ENCODE data around the gene SNTA1.
"Not testable (repeated sequence)": the region's sequence is repeated elsewhere in the genome, so short reads cannot be mapped to it uniquely, and the experiment has no call there.

The SNTA1 gene

DNA sequence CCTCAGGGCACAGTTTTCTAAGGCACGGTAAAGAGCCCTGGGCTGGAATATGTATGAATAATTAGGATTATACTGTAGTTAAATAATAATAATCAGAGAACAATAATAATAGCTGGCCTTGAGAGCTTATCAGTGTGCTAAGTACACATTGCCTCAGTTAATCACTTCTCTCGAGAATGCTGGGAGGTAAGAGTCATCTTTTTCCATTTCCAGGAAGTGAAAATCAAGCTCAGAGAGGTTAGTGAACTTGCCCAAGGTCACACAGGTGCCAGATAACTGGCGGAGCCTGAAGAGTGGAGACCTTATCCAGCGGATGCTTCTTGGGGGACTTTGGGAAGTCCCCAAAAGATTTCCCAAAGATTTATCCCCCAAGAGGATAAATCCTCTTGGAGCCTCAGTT is 26.9 kb upstream of the SNTA1 start:
- FAIRE-seq (no peak), DNase-seq (ENCODE audit: extremely low spot score, insufficient read length, low read depth) (no peak)

DNA sequence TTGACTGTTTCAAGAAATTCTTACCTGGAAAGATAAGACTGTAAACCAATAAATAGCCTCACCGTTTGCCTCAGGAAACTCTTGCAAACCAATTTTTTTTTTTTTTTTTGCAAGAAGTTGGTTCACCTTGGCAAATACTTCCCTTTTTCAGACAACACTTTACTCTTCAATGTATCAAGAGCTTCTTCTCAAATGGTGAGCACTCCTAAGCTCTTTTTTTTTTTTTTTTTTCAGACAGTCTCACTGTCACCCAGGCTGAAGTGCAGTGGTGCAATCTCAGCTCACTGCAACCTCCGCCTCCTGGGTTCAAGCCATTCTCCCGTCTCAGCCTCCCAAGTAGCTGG is 22.7 kb upstream of the SNTA1 start:
- DNase-seq (ENCODE audit: extremely low spot score, insufficient read length, low read depth) (no peak), FAIRE-seq (no peak)

- FAIRE-seq: no peak
- no peak for DNase-seq (ENCODE audit: extremely low spot score, insufficient read length, low read depth)
Measured at GRCh38 chr20:33465481-33466302, 22.1 kb upstream of the SNTA1 start.

DNA sequence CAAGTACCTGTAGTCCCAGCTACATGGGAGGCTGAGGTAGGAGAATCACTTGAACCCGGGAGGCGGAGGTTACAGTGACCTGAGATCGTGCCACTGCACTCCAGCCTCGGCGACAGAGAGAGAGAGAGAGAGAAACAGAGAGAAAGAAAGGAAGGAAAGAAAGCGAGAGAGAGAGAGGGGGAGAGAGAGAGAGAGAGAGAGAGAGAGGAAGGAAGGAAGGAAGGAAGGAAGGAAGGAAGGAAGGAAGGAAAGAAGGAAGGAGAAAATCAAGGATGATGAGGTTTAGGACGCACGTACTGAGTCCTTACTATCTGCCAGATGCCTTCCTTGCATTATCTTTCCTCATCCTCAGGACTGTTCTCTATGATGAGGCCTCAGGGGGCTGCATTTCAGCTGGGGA is 21.2 kb upstream of the SNTA1 start:
- DNase-seq (ENCODE audit: extremely low spot score, insufficient read length, low read depth): not testable (repeated sequence)

DNA sequence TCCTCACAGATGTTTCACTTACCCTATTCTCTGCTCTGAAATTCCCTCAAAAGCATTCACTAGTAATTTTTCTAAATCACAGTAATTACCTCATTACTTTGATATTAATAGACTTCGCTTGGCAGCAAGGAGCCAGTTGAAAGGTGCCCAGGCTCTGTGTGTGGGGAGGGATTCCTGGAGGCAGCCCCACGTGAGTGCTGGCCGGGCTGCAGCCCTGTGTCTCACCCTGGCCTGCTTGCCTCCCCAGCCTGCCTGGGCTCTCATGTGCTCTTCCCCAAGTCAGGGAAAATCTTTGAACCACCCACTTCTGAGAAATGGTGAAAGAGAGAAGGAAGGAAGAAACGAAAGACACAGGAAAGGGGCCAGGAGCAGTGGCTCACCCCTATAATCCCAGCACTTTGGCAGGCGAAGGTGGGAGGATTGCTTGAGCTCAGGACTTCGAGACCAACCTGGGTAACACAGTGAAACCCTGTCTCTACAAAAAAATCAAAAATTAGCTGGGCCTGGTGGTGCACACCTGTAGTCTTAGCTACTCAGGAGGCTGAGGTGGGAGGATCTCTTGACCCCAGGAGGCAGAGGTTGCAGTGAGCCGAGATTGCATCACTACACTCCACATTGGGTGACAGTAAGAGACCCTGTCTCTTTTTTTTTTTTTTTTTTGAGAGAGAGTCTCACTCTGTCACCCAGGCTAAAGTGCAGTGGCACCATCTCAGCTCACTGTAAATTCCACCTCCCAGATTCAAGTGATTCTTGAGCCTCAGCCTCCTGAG is 20.0 kb upstream of the SNTA1 start:
- FAIRE-seq (no peak), DNase-seq (ENCODE audit: extremely low spot score, insufficient read length, low read depth) (no peak)

More for the DNA sequence above, 21.2 kb upstream of the SNTA1 start:
- FAIRE-seq: not testable (repeated sequence)

- no peak for FAIRE-seq
Measured at GRCh38 chr20:33460711-33461110, 17.1 kb upstream of the SNTA1 start.

DNA sequence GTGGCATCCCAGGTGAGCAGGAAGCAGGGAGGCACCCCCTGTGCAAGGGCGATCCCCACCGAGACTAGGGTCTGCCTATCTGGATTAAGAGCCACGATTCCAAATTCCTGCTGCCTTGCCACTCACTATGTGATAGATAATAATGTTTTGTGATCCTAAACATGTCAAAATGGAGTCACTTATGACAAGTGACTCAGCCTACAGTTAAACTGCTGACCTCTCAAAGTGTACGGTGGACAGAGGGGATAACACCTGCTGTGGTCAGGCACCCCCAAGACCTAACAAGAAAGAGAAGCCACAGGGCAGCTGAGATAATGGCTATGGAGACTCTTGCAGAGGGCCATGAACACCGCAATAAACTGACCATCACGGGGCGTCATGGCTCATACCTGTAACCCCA is 16.0 kb upstream of the SNTA1 start:
- FAIRE-seq: no peak

More at GRCh38 chr20:33460711-33461110, 17.1 kb upstream of the SNTA1 start:
- no peak for DNase-seq (ENCODE audit: extremely low spot score, insufficient read length, low read depth)

DNA sequence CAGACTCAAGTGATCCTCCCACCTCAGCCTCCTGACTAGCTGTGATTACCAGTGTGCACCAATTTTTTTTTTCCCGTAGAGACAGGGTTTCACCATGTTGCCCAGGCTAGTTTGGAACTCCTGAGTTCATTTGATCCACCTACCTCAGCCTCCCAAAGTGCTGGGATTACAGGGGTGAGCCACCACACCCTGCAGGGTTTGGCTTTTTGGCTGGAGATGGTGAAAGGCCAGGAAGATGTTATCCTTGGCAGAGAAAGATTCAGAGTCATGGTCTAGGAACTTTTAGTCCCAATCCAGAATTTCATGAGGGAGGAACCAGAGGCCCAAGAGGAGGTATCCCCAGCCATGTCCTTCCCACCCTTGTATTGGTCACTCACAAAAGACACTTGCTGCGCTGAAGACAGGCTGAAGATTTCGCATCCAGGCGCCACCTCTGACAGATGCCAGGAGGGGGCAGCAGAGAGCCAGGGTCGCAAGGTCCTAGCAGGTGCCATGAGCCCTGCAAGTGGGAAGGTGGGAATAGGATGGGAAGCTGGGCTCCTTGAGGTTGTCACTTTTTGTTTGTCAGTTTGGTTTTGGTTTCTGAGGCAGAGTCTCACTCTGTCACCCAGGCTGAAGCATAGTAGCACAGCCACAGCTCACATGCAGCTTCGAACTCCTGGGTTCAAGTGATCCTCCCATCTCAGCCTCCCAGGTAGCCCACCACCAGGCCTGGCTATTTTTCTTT is 13.5 kb upstream of the SNTA1 start:
- DNase-seq (ENCODE audit: extremely low spot score, insufficient read length, low read depth): peak; percentile 69
- FAIRE-seq: peak; percentile 86

More for the DNA sequence above, 16.0 kb upstream of the SNTA1 start:
- no peak for DNase-seq (ENCODE audit: extremely low spot score, insufficient read length, low read depth)

GRCh38 chr20:33450867-33451266 is 7.3 kb upstream of the SNTA1 start:
- DNase-seq (ENCODE audit: extremely low spot score, insufficient read length, low read depth) (no peak), FAIRE-seq (no peak)

DNA sequence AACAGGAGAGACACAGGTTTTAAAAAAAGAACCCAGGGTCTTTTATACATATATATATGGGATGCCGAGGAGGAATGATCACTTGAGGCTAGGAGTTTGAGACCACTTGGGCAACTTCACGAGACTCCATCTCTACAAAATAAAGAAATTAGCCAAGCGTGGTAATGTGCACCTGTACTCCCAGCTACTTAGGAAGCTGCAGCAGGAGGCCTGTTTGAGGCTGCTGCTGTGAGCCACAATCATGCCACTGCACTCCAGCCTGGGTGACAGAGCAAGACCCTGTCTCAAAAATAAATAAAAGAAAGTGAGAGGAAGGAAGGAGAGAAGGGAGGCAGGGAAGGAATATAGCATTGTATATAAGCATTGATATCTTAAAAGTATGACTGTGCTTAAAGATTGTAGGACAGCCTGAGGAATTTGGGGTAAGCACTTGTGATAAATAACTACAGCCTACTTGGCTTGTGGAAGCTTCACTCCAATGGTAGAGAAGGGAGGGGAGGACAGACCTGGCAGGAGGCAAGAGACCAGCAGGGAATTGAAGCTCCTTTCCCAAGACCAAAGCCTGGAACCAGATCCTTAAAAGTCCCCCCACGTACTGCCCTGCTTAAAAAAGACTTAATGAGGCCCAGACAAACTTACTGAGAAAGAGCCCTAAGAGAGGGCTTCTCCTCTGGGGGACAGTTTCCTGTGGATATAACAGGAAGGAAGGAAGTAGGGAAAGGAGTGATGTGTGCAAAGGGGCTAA is 2.5 kb upstream of the SNTA1 start:
- FAIRE-seq (no peak), DNase-seq (ENCODE audit: extremely low spot score, insufficient read length, low read depth) (no peak)

- no peak for DNase-seq (ENCODE audit: extremely low spot score, insufficient read length, low read depth)
- FAIRE-seq: no peak
Measured at GRCh38 chr20:33444797-33445560, 1.4 kb upstream of the SNTA1 start.

DNA sequence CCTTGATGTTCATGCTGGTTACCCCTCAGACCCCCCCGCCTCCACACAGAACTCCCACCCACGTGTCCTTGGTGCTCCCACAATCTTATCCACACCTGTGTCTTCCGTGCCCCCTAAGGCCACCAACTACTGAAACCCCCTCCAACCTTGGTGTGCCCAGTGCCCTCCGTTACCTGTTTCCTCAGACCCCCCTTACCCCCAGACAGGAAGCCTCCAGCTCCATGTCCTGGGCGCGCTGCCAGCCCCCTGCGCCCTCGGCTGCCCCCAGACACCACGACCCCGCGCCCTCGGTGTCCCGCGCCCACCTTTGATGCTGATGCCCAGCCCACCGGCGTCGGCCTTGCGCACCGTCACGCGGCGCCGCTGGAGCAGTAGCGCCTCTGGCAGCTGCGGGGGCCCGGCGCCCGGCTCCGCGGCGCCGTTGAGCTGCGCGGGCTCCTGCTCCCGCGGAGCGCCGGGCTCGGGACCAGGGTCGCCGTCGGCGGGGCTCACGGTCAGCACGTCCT is 504 bp downstream of the SNTA1 start:
- DNase-seq (ENCODE audit: extremely low spot score, insufficient read length, low read depth) (no peak), FAIRE-seq (no peak)

DNA sequence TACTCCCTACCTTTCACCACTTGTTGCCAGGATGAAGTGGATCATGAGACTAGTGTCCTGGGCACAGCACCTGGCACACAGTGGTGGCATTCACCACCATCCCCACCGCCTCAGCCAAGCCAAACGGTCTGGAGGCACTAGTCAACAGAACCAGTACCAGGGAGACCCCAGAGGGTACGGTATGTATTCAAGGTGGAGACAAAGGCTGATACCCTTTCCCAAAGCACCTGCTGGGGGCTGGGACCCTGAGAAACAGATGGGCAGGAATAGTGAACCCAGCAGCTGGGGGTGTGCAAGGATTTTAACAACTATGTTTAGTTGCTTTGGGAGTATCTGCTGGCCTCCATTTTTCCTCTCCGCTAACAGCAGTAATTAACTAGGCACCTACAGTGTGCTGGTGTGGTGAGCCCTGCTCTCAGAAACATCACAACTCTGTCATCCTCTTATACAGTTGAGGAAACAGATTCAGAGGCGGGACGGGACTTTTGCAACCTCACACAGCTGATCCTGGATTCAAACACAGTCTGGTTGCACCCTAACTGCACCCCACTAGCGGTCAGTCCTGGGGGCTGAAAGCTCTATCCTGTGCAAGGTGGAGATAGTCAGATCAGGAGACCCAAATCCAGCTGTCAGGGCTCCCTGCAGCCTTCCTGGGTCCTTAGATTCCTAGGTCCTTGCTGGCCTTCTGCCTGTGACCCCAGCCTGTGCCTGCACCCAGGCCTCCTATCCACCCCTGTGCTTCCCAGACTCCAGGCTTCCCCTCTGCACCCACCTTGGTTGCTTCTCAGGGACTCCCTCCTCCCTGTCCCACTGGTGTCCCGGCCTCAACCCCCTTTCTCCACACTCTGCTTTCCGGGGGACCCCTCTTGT is 1.2 kb downstream of the SNTA1 start:
- DNase-seq (ENCODE audit: extremely low spot score, insufficient read length, low read depth) (no peak), FAIRE-seq (no peak)

DNA sequence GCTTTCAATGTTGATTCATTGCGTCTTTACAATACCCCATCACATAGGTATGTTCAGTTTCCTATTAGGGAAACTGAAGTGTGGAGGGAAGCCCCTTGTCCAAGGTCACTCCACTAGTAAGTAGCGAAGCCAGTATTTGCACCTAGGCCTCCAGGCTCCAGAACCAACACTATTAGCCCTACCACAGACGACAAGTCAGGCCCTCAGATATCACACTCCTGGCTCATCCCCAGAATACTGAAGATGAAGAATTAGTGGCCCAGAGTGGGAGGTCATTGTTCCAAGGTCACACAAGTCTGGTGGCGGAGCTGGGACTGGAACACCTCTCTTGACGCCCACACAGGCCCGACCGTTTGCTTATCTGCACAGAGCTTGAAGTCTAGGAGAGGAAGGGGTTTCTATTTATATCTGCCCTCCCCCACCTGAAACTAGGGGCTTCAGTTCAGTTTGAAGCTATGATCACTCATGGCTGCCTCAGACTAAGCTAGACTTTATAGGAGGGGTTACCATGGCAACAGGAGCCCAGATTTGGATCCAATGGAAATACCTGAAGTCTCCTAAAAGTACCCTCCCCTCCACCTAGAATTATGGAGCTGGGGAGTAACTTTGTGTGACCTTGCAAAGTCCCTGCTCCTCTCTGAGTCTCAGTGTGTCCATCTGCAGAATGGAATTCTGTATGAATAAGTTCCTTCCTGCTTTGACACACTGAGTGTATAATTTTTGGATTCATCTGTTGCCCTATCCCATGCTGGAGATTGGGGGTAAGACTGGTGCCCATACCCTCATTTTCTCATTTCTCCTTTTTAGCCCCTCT is 2.2 kb downstream of the SNTA1 start:
- no peak for DNase-seq (ENCODE audit: extremely low spot score, insufficient read length, low read depth)

GRCh38 chr20:33440562-33440961 is 3.0 kb downstream of the SNTA1 start:
- FAIRE-seq; DNase-seq (ENCODE audit: extremely low spot score, insufficient read length, low read depth): not testable (repeated sequence)

More for the DNA sequence above, 2.2 kb downstream of the SNTA1 start:
- FAIRE-seq: no peak

GRCh38 chr20:33438481-33438880 is 5.1 kb downstream of the SNTA1 start:
- FAIRE-seq (no peak), DNase-seq (ENCODE audit: extremely low spot score, insufficient read length, low read depth) (no peak)

- no peak for DNase-seq (ENCODE audit: extremely low spot score, insufficient read length, low read depth)
- FAIRE-seq: no peak
Measured at GRCh38 chr20:33437141-33437911, 6.2 kb downstream of the SNTA1 start.
